ENCODE results near the gene PNKD. TPM values are rescaled to one million over a fixed set of nuclear protein-coding genes. Genes with fewer than 3 reads are reported as not detected.

Gene PNKD
- total and polyA plus RNA-seq, 10 of the 15 experiments (the other 5 are each of a cell fraction or from before 2014, with no cell fraction given): 27.2 to 106 (median 61.3) TPM

- H4K20me1 ChIP-seq (ENCODE audit: control insufficient read depth, insufficient read depth): no peaks in the 10 kb centered on the region
- no peaks in the 10 kb centered on the region for H3K27me3 ChIP-seq (replicated peaks in 1 of 2; ENCODE audit: control insufficient read depth in 2 of 2, insufficient read depth in 2 of 2, low read length in 1 of 2)
- no peak overlapping the region for H3K4me3 ChIP-seq
- WGBS (ENCODE audit: insufficient coverage, insufficient replicate concordance, low lambda C conversion rate, missing lambda C conversion rate): 93% methylated on average over 5 of the region's 5 CpGs
- no peak for FAIRE-seq
- ChIA-PET CTCF (no interaction called here), RAD21 (ENCODE audit: unreplicated experiment) (no interaction called here), SMC1A (ENCODE audit: uncharacterized antibody, unreplicated experiment) (interaction anchor here (0.5 to 1.4 kb wide), 3 partner anchors 13 to 20 kb away, joined by 3 to 6 read pairs (median 3); partner anchors contain the start of gene CATIP), POLR2A (no interaction called here)
- no peak for ATAC-seq
- no peaks in the 10 kb centered on the region for H3K79me2 ChIP-seq (ENCODE audit: control insufficient read depth, insufficient read depth, low read length)
- no peaks in the 10 kb centered on the region for H3K9me3 ChIP-seq (replicated peaks; ENCODE audit: control insufficient read depth, insufficient read depth, low read length)
- TF ChIP-seq E2F4 (IDR thresholded peaks at IDR 0.05; ENCODE audit: low read depth, low read length) (no peak), CBX5 (IDR thresholded peaks at IDR 0.05; ENCODE audit: low read depth) (no peak), MEF2A (IDR thresholded peaks at IDR 0.05; ENCODE audit: insufficient read depth, low read depth, low read length) (no peak), SUPT20H (IDR thresholded peaks at IDR 0.05; ENCODE audit: borderline replicate concordance, control insufficient read depth, low read depth, low read length) (no peak), CEBPZ (IDR thresholded peaks at IDR 0.05; ENCODE audit: low read depth, low read length) (no peak), BCL11A (IDR thresholded peaks at IDR 0.05; ENCODE audit: low read depth, low read length) (no peak)
- no peak overlapping the region for H3K4me2 ChIP-seq (ENCODE audit: control insufficient read depth, insufficient read depth)
- DNase-seq (ENCODE audit: low read depth, low spot score): no peak
- no peaks in the 10 kb centered on the region for H3K4me1 ChIP-seq (ENCODE audit: control insufficient read depth, insufficient read depth, low read length)
- H3K36me3 ChIP-seq (ENCODE audit: control insufficient read depth in 2 of 2, insufficient read depth in 2 of 2, low read length in 1 of 2): no peaks in the 10 kb centered on the region
- no peak overlapping the region for H3K27ac ChIP-seq (ENCODE audit: control insufficient read depth, insufficient read depth)
- no peak overlapping the region for H3K9ac ChIP-seq (ENCODE audit: control insufficient read depth, insufficient read depth, low read length)
- intact Hi-C loops (cut with micrococcal nuclease; ENCODE audit: unreplicated experiment) (no loop called here), in situ Hi-C loops (cut with MboI) (no loop called here)
- no TSS peak for BruUV-seq (replicated peaks)
- H2AFZ ChIP-seq (ENCODE audit: control insufficient read depth, low read depth, low read length): no peak overlapping the region
Measured at GRCh38 chr2:218342837-218343236, 72.5 kb downstream of the PNKD start.
